PC-3 (cell line): ENCODE data around the gene AMH. TPM values are rescaled to one million over a fixed set of nuclear protein-coding genes. Genes with fewer than 3 reads are reported as not detected.

Experiments used
- ATAC-seq: fragments of 200-7000 bp; cut with Tn5 transposase; 2 replicates; pipeline ENCODE4 v1.9.1; 2020; ENCODE audit warnings: mild to moderate bottlenecking, moderate library complexity
- BruUV-seq: library from RNA; stranded (reverse); fragments of 400-500 nt; replicated peaks from 2 replicates; lab custom pipeline; 2021; lab: Mats Ljungman, UMichigan
- CTCF ChIA-PET: fragments of 300-600 bp; sonication (Branson Sonifier 250); formaldehyde crosslinking; loops from one replicate; lab custom pipeline; 2022; ENCODE audit warnings: antibody characterized with exemption; lab: Charles Lee
- POLR2A ChIA-PET: fragments of 300-600 bp; sonication (Branson Sonifier 250); formaldehyde crosslinking; loops from one replicate; lab custom pipeline; 2022; ENCODE audit warnings: antibody characterized with exemption; ENCODE audit not compliant: unreplicated experiment; lab: Charles Lee
- DNase-seq: peaks from one replicate; pipeline ENCODE4 v3.0.0-alpha.2; 2015
- H2AFZ ChIP-seq: fragments of 300-600 bp; sonication (generic); 2 replicates; pipeline ENCODE4 v1.6.0; 2016; ENCODE audit warnings: antibody characterized with exemption, low read length
- H3F3A ChIP-seq: fragments of 300-600 bp; sonication (generic); one replicate; pipeline ENCODE4 v1.6.0; 2017; ENCODE audit warnings: antibody characterized with exemption, low read length, control low read depth, mild to moderate bottlenecking; ENCODE audit not compliant: unreplicated experiment
- H3K27ac ChIP-seq: fragments of 300-600 bp; sonication (generic); 2 replicates; pipeline ENCODE4 v1.5.1; 2016; ENCODE audit warnings: mild to moderate bottlenecking, low read length
- H3K27me3 ChIP-seq: fragments of 300-600 bp; sonication (generic); 2 replicates; pipeline ENCODE4 v1.6.1; 2016; ENCODE audit warnings: low read length, mixed read lengths
- H3K36me3 ChIP-seq: fragments of 300-600 bp; sonication (generic); 2 replicates; pipeline ENCODE4 v1.6.1; 2016; ENCODE audit warnings: low read depth, mixed run types, low read length, mixed read lengths
- H3K4me1 ChIP-seq: fragments of 300-600 bp; sonication (generic); 2 replicates; pipeline ENCODE4 v1.5.1; 2016; ENCODE audit warnings: low read length; ENCODE audit not compliant: insufficient read depth
- H3K4me2 ChIP-seq: fragments of 300-600 bp; sonication (generic); 2 replicates; pipeline ENCODE4 v1.6.0; 2016; ENCODE audit warnings: low read length
- H3K4me3 ChIP-seq: fragments of 300-600 bp; sonication (generic); 2 replicates; pipeline ENCODE4 v1.5.1; 2016; ENCODE audit warnings: mild to moderate bottlenecking, low read length, mixed read lengths
- H3K79me2 ChIP-seq: fragments of 300-600 bp; sonication (generic); 2 replicates; pipeline ENCODE4 v1.6.1; 2017; ENCODE audit warnings: low read length, mixed read lengths
- H3K9ac ChIP-seq: fragments of 300-600 bp; sonication (generic); 2 replicates; pipeline ENCODE4 v1.6.0; 2016; ENCODE audit warnings: mild to moderate bottlenecking, low read length
- H3K9me2 ChIP-seq: fragments of 300-600 bp; sonication (generic); replicated peaks from 2 replicates; pipeline ENCODE4 v1.6.1; 2016; ENCODE audit warnings: mixed run types, low read length, mixed read lengths
- H3K9me3 ChIP-seq: fragments of 300-600 bp; sonication (generic); 2 replicates; pipeline ENCODE4 v1.6.1; 2016; ENCODE audit warnings: low read length, mixed read lengths
- H4K20me1 ChIP-seq: fragments of 300-600 bp; sonication (generic); 2 replicates; pipeline ENCODE4 v1.6.1; 2016; ENCODE audit warnings: low read length, mixed read lengths
- CTCF ChIP-seq: fragments of 300-600 bp; sonication (generic); conservative IDR thresholded peaks from 2 replicates; pipeline ENCODE4 v1.5.1; 2017; ENCODE audit warnings: antibody characterized with exemption, low read depth, mild to moderate bottlenecking, low read length
- EZH2 ChIP-seq: fragments of 300-600 bp; sonication (generic); IDR thresholded peaks from one replicate; pipeline ENCODE4 v1.6.1; 2017; ENCODE audit warnings: antibody characterized with exemption, mild to moderate bottlenecking, low read length; ENCODE audit not compliant: unreplicated experiment
- EZH2phosphoT487 ChIP-seq: fragments of 300-600 bp; sonication (generic); IDR thresholded peaks from 2 replicates; pipeline ENCODE4 v1.6.1; 2018; ENCODE audit warnings: mild to moderate bottlenecking, antibody characterized with exemption, low read length, borderline replicate concordance
- intact Hi-C: fragments of 100-400 bp; cut with micrococcal nuclease; formaldehyde crosslinking; loops from 2 replicates; pipeline ENCODE4 v1.9.0; 2023
- total RNA-seq: library from RNA; depleted of rRNA; stranded (reverse); fragments of >200 nt; gene quantifications from 2 replicates; pipeline ENCODE4 v1.2.3, GENCODE V29; 2014

AMH gene
- total RNA-seq, 1 experiment from 2014 or later: 6.0 TPM

GRCh38 chr19:2283835-2284507, 34.8 kb downstream of the AMH start:
- Histone ChIP-seq H3K79me2 (no peaks in the 10 kb centered on the region), H4K20me1 (no peaks in the 10 kb centered on the region), H3K9ac (no peak overlapping the region), H2AFZ (no peak overlapping the region), H3K9me2 (no peaks in the 10 kb centered on the region), H3K27me3 (no peaks in the 10 kb centered on the region), H3K4me2 (no peak overlapping the region), H3F3A (no peaks in the 10 kb centered on the region), H3K4me1 (no peaks in the 10 kb centered on the region), H3K36me3 (no peaks in the 10 kb centered on the region), H3K9me3 (no peaks in the 10 kb centered on the region), H3K27ac (no peak overlapping the region), H3K4me3 (no peak overlapping the region)
- ATAC-seq: no peak
- intact Hi-C loops: no loop called here
- TF ChIP-seq EZH2phosphoT487 (no peak), CTCF (no peak), EZH2 (no peak)
- ChIA-PET POLR2A (no interaction called here), CTCF (no interaction called here)
- DNase-seq: no peak
- BruUV-seq: no TSS peak

- Histone ChIP-seq H3K27ac (no peak overlapping the region), H3K9ac (no peak overlapping the region), H2AFZ (no peak overlapping the region), H4K20me1 (no peaks in the 10 kb centered on the region), H3K4me3 (no peak overlapping the region), H3K36me3 (no peaks in the 10 kb centered on the region), H3K9me2 (no peaks in the 10 kb centered on the region), H3K4me2 (no peak overlapping the region), H3F3A (no peaks in the 10 kb centered on the region), H3K27me3 (peaks cover 21% of the 10 kb centered on the region), H3K79me2 (no peaks in the 10 kb centered on the region), H3K4me1 (no peaks in the 10 kb centered on the region), H3K9me3 (no peaks in the 10 kb centered on the region)
- ChIA-PET CTCF (no interaction called here), POLR2A (no interaction called here)
- no peak for DNase-seq
- BruUV-seq: no TSS peak
- no peak for TF ChIP-seq EZH2phosphoT487
- TF ChIP-seq CTCF: no peak
- TF ChIP-seq EZH2: no peak
- no peak for ATAC-seq
- intact Hi-C loops: no loop called here
Observed at GRCh38 chr19:2286402-2287140, 37.4 kb downstream of the AMH start.
